Measurements from ENCODE around the gene THRAP3.
"Not testable (repeated sequence)": the region's sequence is repeated elsewhere in the genome, so short reads cannot be mapped to it uniquely, and the experiment has no call there.

Gene THRAP3

GRCh38 chr1:36225283-36225899 is 1.1 kb downstream of the THRAP3 start:
- no peak for ATAC-seq (ENCODE audit: low read depth)
- Histone ChIP-seq H3K4me3 (ENCODE audit: severe bottlenecking) (peak overlapping the region; percentile 71), H3K36me3 (ENCODE audit: low read depth) (peaks cover 53% of the 10 kb centered on the region), H3K4me1 (ENCODE audit: insufficient read depth, poor library complexity, severe bottlenecking) (peaks cover 17% of the 10 kb centered on the region), H3K27me3 (ENCODE audit: insufficient read depth, poor library complexity, severe bottlenecking) (no peaks in the 10 kb centered on the region), H3K9me3 (ENCODE audit: severe bottlenecking) (no peaks in the 10 kb centered on the region), H3K27ac (ENCODE audit: poor library complexity, severe bottlenecking) (peak overlapping the region; percentile 79)
- no peak for DNase-seq (ENCODE audit: low spot score)
- no peak for TF ChIP-seq CTCF (IDR thresholded peaks at IDR 0.05; ENCODE audit: poor library complexity, severe bottlenecking)

GRCh38 chr1:36230279-36230678 is 6.0 kb downstream of the THRAP3 start:
- peaks cover 96% of the 10 kb centered on the region for H3K36me3 ChIP-seq (ENCODE audit: low read depth)
- H3K27ac ChIP-seq (ENCODE audit: poor library complexity, severe bottlenecking); ATAC-seq (ENCODE audit: low read depth); DNase-seq (ENCODE audit: low spot score); H3K9me3 ChIP-seq (ENCODE audit: severe bottlenecking); H3K4me3 ChIP-seq (ENCODE audit: severe bottlenecking); H3K27me3 ChIP-seq (ENCODE audit: insufficient read depth, poor library complexity, severe bottlenecking): not testable (repeated sequence)
- peaks cover 11% of the 10 kb centered on the region for H3K4me1 ChIP-seq (ENCODE audit: insufficient read depth, poor library complexity, severe bottlenecking)

GRCh38 chr1:36231191-36231590 is 6.9 kb downstream of the THRAP3 start:
- H3K4me3 ChIP-seq (ENCODE audit: severe bottlenecking), result no peak overlapping the region
- H3K36me3 ChIP-seq (ENCODE audit: low read depth), result peaks cover 94% of the 10 kb centered on the region
- no peak overlapping the region for H3K27ac ChIP-seq (ENCODE audit: poor library complexity, severe bottlenecking)
- ATAC-seq (ENCODE audit: low read depth), result no peak
- H3K4me1 ChIP-seq (ENCODE audit: insufficient read depth, poor library complexity, severe bottlenecking), result peaks cover 5% of the 10 kb centered on the region
- H3K9me3 ChIP-seq (ENCODE audit: severe bottlenecking), result no peaks in the 10 kb centered on the region
- no peak for DNase-seq (ENCODE audit: low spot score)
- no peak for TF ChIP-seq CTCF (IDR thresholded peaks at IDR 0.05; ENCODE audit: poor library complexity, severe bottlenecking)
- no peaks in the 10 kb centered on the region for H3K27me3 ChIP-seq (ENCODE audit: insufficient read depth, poor library complexity, severe bottlenecking)

- Histone ChIP-seq H3K4me1 (ENCODE audit: insufficient read depth, poor library complexity, severe bottlenecking) (no peaks in the 10 kb centered on the region), H3K4me3 (ENCODE audit: severe bottlenecking) (no peak overlapping the region), H3K27me3 (ENCODE audit: insufficient read depth, poor library complexity, severe bottlenecking) (no peaks in the 10 kb centered on the region), H3K27ac (ENCODE audit: poor library complexity, severe bottlenecking) (no peak overlapping the region), H3K36me3 (ENCODE audit: low read depth) (peaks cover 89% of the 10 kb centered on the region), H3K9me3 (ENCODE audit: severe bottlenecking) (no peaks in the 10 kb centered on the region)
- DNase-seq (ENCODE audit: low spot score) (no peak), ATAC-seq (ENCODE audit: low read depth) (no peak)
- no peak for TF ChIP-seq CTCF (IDR thresholded peaks at IDR 0.05; ENCODE audit: poor library complexity, severe bottlenecking)
Observed at GRCh38 chr1:36232212-36233095, 8.2 kb downstream of the THRAP3 start.

GRCh38 chr1:36236302-36236701 is 12.1 kb downstream of the THRAP3 start:
- Histone ChIP-seq H3K9me3 (ENCODE audit: severe bottlenecking) (no peaks in the 10 kb centered on the region), H3K4me1 (ENCODE audit: insufficient read depth, poor library complexity, severe bottlenecking) (no peaks in the 10 kb centered on the region), H3K36me3 (ENCODE audit: low read depth) (peaks cover 83% of the 10 kb centered on the region), H3K27ac (ENCODE audit: poor library complexity, severe bottlenecking) (no peak overlapping the region), H3K4me3 (ENCODE audit: severe bottlenecking) (no peak overlapping the region), H3K27me3 (ENCODE audit: insufficient read depth, poor library complexity, severe bottlenecking) (no peaks in the 10 kb centered on the region)
- no peak for DNase-seq (ENCODE audit: low spot score)
- no peak for TF ChIP-seq CTCF (IDR thresholded peaks at IDR 0.05; ENCODE audit: poor library complexity, severe bottlenecking)
- ATAC-seq (ENCODE audit: low read depth), result no peak
